HEK293T (cell line): ENCODE measurements around the gene RGS16.

Experiments used
- BHLHE40 ChIP-seq: fragments of 450-650 bp; IDR thresholded peaks from 2 replicates; pipeline ENCODE4 v1.6.1; 2016; ENCODE audit warnings: mild to moderate bottlenecking, moderate library complexity, borderline replicate concordance
- ELF4 ChIP-seq: fragments of 450-650 bp; IDR thresholded peaks from 2 replicates; pipeline ENCODE4 v1.6.1; 2017; ENCODE audit warnings: antibody characterized with exemption
- FOXM1 ChIP-seq: fragments of 450-650 bp; IDR thresholded peaks from 2 replicates; pipeline ENCODE4 v1.6.1; 2017; ENCODE audit warnings: mild to moderate bottlenecking, borderline replicate concordance
- SP1 ChIP-seq: fragments of 450-650 bp; IDR thresholded peaks from 2 replicates; pipeline ENCODE4 v1.6.1; 2017

- TF ChIP-seq SP1, result no peak
- TF ChIP-seq BHLHE40, result no peak
- TF ChIP-seq ELF4, result no peak
- no peak for TF ChIP-seq FOXM1
These were observed 17.8 kb downstream of the RGS16 start for GRCh38 chr1:182586380-182586779.
